Large intestine (tissue), 3 donors: ENCODE results near the gene TMEM179. TPM values are rescaled to one million over a fixed set of nuclear protein-coding genes. Genes with fewer than 3 reads are reported as not detected.
"Not testable (repeated sequence)": the region's sequence is repeated elsewhere in the genome, so short reads cannot be mapped to it uniquely, and the experiment has no call there.

Experiments used
- DNase-seq, 2 donors: peaks; one replicate each; pipeline versions ENCODE4 v3.0.0 to v3.0.0-alpha.2; 2013
- H3K27ac ChIP-seq: one replicate; pipeline ENCODE4 v1.5.1; 2013; ENCODE audit warnings: low read length
- H3K27me3 ChIP-seq: 2 replicates; pipeline ENCODE4 v1.6.1; 2013; ENCODE audit warnings: low read length; ENCODE audit not compliant: control insufficient read depth, insufficient read depth
- H3K36me3 ChIP-seq: 2 replicates; pipeline ENCODE4 v1.6.1; 2013; ENCODE audit warnings: low read length; ENCODE audit not compliant: control insufficient read depth, insufficient read depth
- H3K4me1 ChIP-seq: one replicate; pipeline ENCODE4 v1.6.1; 2013; ENCODE audit warnings: low read length; ENCODE audit not compliant: control insufficient read depth, insufficient read depth
- H3K4me3 ChIP-seq: one replicate; pipeline ENCODE4 v1.5.1; 2013; ENCODE audit warnings: low read length
- H3K9me3 ChIP-seq: one replicate; pipeline ENCODE4 v1.6.1; 2013; ENCODE audit warnings: mild to moderate bottlenecking, low read depth, low read length, moderate library complexity; ENCODE audit not compliant: control insufficient read depth
- WGBS: methylation state at CpG from one replicate; pipeline ENCODE4 v1.1.5; 2013; ENCODE audit warnings: low lambda C conversion rate; ENCODE audit not compliant: insufficient coverage; 5-methylcytosine and 5-hydroxymethylcytosine counted together
- polyA plus RNA-seq: library from polyadenylated mRNA; unstranded; fragments of 120-200 nt; gene quantifications from one replicate; pipeline ENCODE4 v1.2.1, GENCODE V29; 2013

TMEM179 gene
- polyA plus RNA-seq, 1 donor = 11.8 TPM

GRCh38 chr14:104586832-104587620 is 17.5 kb downstream of the TMEM179 start:
- Histone ChIP-seq H3K27me3 (no peaks in the 10 kb centered on the region), H3K4me1 (peaks cover 28% of the 10 kb centered on the region), H3K36me3 (no peaks in the 10 kb centered on the region), H3K27ac (no peak overlapping the region), H3K4me3 (no peak overlapping the region), H3K9me3 (no peaks in the 10 kb centered on the region)
- no CpG with 5 or more reads among the region's 19 CpGs for WGBS
- no peak for DNase-seq

- H3K27ac ChIP-seq = no peak overlapping the region
- WGBS = no CpG with 5 or more reads among the region's 24 CpGs
- no peaks in the 10 kb centered on the region for H3K27me3 ChIP-seq
- no peak for DNase-seq
- H3K4me1 ChIP-seq = peaks cover 33% of the 10 kb centered on the region
- no peak overlapping the region for H3K4me3 ChIP-seq
- no peaks in the 10 kb centered on the region for H3K9me3 ChIP-seq
- H3K36me3 ChIP-seq = no peaks in the 10 kb centered on the region
These were observed 18.4 kb downstream of the TMEM179 start for GRCh38 chr14:104585966-104586697.

- Histone ChIP-seq H3K36me3 (no peaks in the 10 kb centered on the region), H3K27me3 (no peaks in the 10 kb centered on the region), H3K4me1 (peaks cover 35% of the 10 kb centered on the region), H3K4me3 (no peak overlapping the region), H3K27ac (no peak overlapping the region), H3K9me3 (no peaks in the 10 kb centered on the region)
- WGBS = no CpG with 5 or more reads among the region's 10 CpGs
- no peak for DNase-seq
These were observed 20.0 kb downstream of the TMEM179 start for GRCh38 chr14:104584557-104584956.

GRCh38 chr14:104583424-104584306 is 20.9 kb downstream of the TMEM179 start:
- H3K27me3 ChIP-seq = no peaks in the 10 kb centered on the region
- no CpG with 5 or more reads among the region's 27 CpGs for WGBS

GRCh38 chr14:104582662-104583061 is 21.9 kb downstream of the TMEM179 start:
- Histone ChIP-seq H3K27me3 (no peaks in the 10 kb centered on the region), H3K9me3 (no peaks in the 10 kb centered on the region), H3K4me3 (no peak overlapping the region), H3K36me3 (no peaks in the 10 kb centered on the region), H3K4me1 (peaks cover 48% of the 10 kb centered on the region), H3K27ac (peak overlapping the region; percentile 45)
- peak; percentile 87 to 91 for DNase-seq
- no CpG with 5 or more reads among the region's 12 CpGs for WGBS

More at GRCh38 chr14:104583424-104584306, 20.9 kb downstream of the TMEM179 start:
- no peak for DNase-seq
- Histone ChIP-seq H3K36me3 (no peaks in the 10 kb centered on the region), H3K4me1 (peaks cover 42% of the 10 kb centered on the region), H3K4me3 (no peak overlapping the region), H3K27ac (no peak overlapping the region), H3K9me3 (no peaks in the 10 kb centered on the region)

- H3K27ac ChIP-seq = peak overlapping the region; percentile 45
- 95% methylated on average over 4 of the region's 20 CpGs for WGBS
- H3K27me3 ChIP-seq = no peaks in the 10 kb centered on the region
- no peaks in the 10 kb centered on the region for H3K9me3 ChIP-seq
- H3K36me3 ChIP-seq = no peaks in the 10 kb centered on the region
- no peak overlapping the region for H3K4me3 ChIP-seq
- DNase-seq = no peak
- H3K4me1 ChIP-seq = peaks cover 55% of the 10 kb centered on the region
These were observed 22.6 kb downstream of the TMEM179 start for GRCh38 chr14:104582005-104582404.

GRCh38 chr14:104581521-104581920 is 23.1 kb downstream of the TMEM179 start:
- H3K36me3 ChIP-seq = no peaks in the 10 kb centered on the region
- H3K27me3 ChIP-seq = no peaks in the 10 kb centered on the region
- DNase-seq = no peak
- no peak overlapping the region for H3K4me3 ChIP-seq
- no CpG with 5 or more reads among the region's 9 CpGs for WGBS
- H3K4me1 ChIP-seq = peaks cover 57% of the 10 kb centered on the region
- no peaks in the 10 kb centered on the region for H3K9me3 ChIP-seq
- H3K27ac ChIP-seq = no peak overlapping the region

- peaks cover 61% of the 10 kb centered on the region for H3K4me1 ChIP-seq
- H3K4me3 ChIP-seq = no peak overlapping the region
- WGBS = no CpG with 5 or more reads among the region's 9 CpGs
- no peaks in the 10 kb centered on the region for H3K36me3 ChIP-seq
- H3K27ac ChIP-seq = no peak overlapping the region
- H3K27me3 ChIP-seq = no peaks in the 10 kb centered on the region
- DNase-seq = no peak
- H3K9me3 ChIP-seq = no peaks in the 10 kb centered on the region
These were observed 23.6 kb downstream of the TMEM179 start for GRCh38 chr14:104580961-104581360.

- not testable (repeated sequence) for H3K27me3 ChIP-seq, DNase-seq, H3K36me3 ChIP-seq, H3K27ac ChIP-seq, H3K9me3 ChIP-seq, H3K4me3 ChIP-seq
- WGBS = no CpG with 5 or more reads among the region's 6 CpGs
- peaks cover 71% of the 10 kb centered on the region for H3K4me1 ChIP-seq
These were observed 24.6 kb downstream of the TMEM179 start for GRCh38 chr14:104579939-104580338.

- no peak within 1 kb of the TSS for H3K27ac ChIP-seq
- no peak within 1 kb of the TSS for H3K4me3 ChIP-seq
- WGBS = no CpG with 5 or more reads among the region's 17 CpGs
- DNase-seq = no peak
- no peaks in the 10 kb centered on the region for H3K9me3 ChIP-seq
- H3K36me3 ChIP-seq = no peaks in the 10 kb centered on the region
- H3K27me3 ChIP-seq = no peaks in the 10 kb centered on the region
- H3K4me1 ChIP-seq = peaks cover 71% of the 10 kb centered on the region
These were observed 25.1 kb downstream of the TMEM179 start, which contains the start of gene C14orf180 for GRCh38 chr14:104579507-104579906. Gene C14orf180, plus strand, starts transcription at chr14:104579764. Its CDS starts 6,667 bp downstream, at chr14:104586431.
